GM18502 (cell line): ENCODE measurements around the gene LMBRD2.

Experiments
- ATAC-seq: cut with Tn5 transposase; IDR thresholded peaks from one replicate; pipeline ENCODE4 v1.9.1; 2021; ENCODE audit warnings: mild to moderate bottlenecking; ENCODE audit not compliant: unreplicated experiment, poor library complexity

Gene LMBRD2

DNA sequence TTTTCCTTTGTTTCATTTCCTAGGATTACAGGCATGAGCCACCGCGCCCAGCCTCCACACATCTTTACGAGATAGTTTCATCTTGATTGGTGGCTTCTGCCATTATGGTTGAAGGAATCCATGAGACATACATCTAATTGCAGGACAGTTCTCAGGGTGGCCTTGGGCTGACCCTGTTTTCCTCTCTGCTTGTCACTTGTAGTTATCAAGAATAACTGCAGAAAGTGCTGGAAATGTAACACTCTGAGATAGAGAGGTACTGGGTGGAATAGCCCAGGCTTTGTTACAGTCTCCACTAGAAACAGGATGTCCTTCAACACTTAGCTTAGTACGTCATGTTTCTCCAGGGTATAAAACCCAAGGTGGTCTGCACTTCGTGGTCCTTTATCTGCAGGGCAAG, 95.7 kb downstream of the LMBRD2 start:
- ATAC-seq = no peak

DNA sequence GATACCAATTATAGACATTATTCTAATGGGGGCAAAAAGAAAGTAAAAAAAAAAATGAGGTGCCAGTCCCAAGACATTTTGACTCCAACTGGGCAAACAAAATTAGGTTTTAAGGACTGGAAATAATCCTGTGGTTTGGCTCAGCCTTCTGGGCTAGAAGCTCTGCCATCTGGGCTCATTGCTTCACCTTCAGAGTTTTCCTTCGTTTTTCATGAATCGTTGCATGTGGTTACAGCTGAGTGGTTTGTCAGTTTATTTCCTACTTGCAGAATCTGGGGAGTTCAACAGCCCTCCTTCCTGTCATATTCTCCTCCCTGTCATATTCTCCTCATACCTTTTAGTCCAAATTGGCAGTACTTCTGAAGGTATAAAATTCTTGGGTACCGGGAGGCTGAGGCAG, 97.0 kb downstream of the LMBRD2 start:
- no peak for ATAC-seq

- ATAC-seq = no peak
These were observed 99.1 kb downstream of the LMBRD2 start for GRCh38 chr5:36052538-36052937.

GRCh38 chr5:36049949-36050348, 101.7 kb downstream of the LMBRD2 start:
- no peak for ATAC-seq
